ENCODE data around the gene COBL.

COBL gene

DNA sequence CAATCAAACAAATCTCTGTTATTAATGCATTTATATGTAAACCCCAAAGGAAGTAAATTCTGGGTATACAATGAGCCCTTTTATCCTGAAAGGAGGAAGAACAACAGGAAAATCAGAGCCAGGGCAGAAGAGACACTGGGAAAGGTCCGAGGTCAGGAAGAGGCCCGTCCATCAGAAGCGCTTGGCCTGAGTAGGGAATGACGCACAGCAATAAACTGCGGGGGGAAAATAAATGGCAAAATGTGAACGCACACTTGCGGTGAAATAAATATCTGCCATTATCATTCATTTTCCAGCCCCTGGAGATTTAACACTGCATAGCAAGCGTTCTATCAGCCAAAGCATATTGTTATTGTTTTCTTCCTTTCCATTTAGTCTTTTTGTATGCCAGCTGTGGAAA, 243.4 kb downstream of the COBL start:
- DNase-seq (ENCODE audit: low read depth), result no peak

DNA sequence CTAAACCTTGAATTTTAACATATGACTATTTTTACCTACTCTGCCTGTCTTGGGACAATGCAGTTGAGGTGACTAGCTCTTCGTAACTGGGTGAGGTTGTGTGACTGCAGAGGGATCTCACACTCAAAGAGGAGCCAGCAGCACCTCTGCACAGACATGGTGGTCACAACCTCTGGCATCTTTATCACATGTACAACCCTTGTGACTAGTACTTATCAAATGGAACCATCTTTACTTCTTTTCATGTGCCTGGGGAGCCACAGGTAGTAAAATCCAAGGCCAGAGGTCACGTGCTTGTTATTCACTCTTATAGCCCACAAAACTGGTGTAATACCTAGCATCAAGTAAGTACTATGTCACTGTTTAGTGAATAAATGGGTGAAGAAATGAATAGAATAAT, 244.3 kb downstream of the COBL start:
- no peak for DNase-seq (ENCODE audit: low read depth)

DNA sequence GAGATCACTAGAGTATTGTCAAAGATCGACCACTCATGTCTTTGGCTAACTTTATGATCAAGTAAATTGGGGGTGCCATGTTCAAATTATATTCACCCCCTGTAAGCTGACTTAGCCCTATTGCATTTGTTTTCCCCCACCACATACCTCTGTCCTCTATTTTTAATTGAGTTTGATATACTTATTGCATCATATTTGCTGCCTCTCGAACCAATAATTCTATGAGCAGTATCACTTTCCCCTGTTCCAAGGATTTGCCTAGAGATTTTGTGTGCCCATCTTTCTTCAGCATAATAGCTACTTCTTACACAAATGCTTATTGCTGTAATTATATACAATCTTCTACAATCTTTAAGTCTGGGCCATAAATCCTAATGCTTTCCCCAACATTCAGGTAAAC, 245.2 kb downstream of the COBL start:
- no peak for DNase-seq (ENCODE audit: low read depth)

DNA sequence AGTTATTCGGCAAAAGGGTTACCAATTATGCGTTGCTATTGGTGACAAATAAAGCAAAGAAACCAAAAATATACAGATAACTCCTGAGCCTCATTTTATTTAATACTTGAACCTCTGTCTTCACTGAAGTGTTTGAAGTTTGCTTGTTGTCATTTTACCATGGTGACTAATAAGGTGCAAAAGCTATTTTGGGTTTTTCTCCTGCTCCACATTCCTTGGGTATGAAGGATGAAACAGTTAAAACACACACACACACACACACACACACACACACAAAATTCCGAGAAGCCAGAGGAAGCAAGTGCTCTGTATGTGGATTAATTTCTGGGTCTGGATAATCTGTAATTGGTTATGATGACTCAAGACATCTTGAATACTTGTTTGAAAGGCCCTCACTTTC, 246.5 kb downstream of the COBL start:
- DNase-seq (ENCODE audit: low read depth), result peak; percentile 24

DNA sequence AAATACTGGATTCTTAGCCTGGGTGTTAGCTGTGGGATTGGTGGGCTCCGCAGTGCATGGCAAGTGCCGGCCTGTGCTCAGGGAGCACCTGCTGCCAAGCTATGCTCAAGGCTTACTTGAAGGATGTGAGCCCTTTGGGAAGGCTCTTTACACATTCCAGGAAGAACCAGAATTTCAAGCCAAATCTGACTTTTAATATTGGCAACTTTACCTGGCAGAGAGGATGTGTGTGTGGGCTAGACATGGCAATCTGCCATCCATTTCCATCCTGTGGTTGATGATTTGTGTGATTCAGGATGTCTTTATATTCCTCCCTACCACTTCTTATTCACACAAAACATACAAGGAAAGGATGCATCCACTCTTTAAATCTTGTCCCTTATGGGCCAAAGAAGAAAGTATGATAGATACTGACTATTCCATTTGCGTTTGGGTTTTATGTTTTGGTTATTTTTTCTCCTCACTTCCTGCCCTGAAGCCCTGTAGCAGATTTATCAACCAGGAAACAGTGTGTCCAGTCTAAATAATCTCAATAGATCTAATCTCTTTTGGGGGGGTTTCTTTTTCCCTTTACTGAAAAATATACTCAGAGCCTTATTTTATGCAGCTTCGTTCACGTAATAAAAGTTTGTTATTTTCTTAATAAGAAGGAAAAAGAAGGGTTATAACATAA, 247.1 kb downstream of the COBL start:
- DNase-seq (ENCODE audit: low read depth), result no peak

GRCh38 chr7:51068401-51068800, 248.2 kb downstream of the COBL start:
- no peak for DNase-seq (ENCODE audit: low read depth)

GRCh38 chr7:51067757-51068156, 248.9 kb downstream of the COBL start:
- DNase-seq (ENCODE audit: low read depth), result peak; percentile 73

DNA sequence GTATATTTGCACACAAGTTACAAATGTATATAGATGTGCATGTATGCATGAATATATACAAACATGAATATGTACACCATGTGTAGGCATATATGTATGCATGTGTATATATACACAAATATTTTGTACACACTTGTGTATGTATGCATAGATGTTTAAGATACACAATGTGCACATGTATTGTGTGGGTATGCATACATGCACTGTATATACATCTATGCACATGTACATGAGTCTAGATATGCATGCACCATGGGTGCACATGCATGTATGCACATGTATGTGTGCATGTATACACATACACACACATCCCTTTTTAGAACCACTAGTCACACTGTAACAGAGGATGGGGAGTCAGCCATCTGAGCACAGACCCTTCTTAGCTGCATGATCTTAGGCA, 249.4 kb downstream of the COBL start:
- no peak for DNase-seq (ENCODE audit: low read depth)

GRCh38 chr7:51066405-51066882, 250.2 kb downstream of the COBL start:
- no peak for DNase-seq (ENCODE audit: low read depth)

GRCh38 chr7:51065766-51066165, 250.8 kb downstream of the COBL start:
- DNase-seq (ENCODE audit: low read depth), result no peak

DNA sequence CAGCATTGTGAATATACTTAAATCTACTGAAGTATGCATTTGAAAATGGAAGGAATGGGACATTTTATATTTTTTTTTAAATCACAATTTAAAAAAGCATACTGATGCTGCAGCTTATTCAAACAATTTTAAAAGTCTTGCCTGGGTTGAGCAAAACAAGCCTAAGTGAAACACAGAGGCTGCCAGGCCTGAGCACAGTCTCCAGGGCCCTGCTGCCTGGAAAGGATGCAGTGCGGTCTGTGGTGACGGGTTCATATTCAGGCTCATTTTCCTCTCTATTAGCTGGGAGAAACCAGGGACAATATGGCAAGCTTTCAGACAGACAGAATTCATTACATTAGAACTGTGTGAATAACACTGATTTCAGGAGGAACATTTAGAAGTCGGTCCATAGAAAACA, 251.9 kb downstream of the COBL start:
- DNase-seq (ENCODE audit: low read depth), result no peak

DNA sequence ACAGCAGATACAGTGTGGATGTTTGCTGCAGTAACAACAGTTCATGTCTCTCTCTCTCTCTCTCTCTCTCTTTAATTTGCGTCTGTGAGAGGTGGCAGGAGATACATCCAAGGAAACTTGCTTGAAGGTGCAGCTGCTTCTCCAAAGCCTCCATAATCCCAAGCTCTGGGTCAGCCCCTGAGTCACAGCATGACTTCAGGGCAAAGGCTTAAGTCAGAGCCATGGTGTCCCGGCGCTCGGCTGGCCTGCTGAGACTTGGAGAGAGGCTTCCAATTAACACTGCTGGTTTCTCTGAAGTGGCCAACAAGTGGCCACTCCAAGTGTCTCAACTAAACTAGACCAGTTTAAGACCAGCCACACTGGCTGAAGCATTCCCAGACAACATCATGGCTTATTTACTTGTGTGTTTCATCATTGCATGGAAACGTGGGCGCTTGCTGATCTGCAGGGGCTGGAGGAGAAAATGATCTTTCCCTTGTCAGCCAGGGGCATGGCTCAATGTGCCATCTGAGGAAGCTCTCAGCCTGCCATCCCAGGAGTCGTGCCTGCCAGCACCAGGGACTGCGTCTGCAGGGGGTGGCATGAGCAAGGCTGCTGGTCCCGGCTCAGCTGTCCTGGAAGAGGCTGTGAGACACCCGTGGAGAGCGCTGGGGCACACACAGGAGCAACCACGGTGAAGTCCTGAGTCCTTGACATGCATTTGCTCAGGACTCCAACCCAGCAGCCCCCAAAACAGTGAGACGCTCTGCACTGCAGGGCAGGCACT, 254.2 kb downstream of the COBL start:
- DNase-seq (ENCODE audit: low read depth), result no peak

GRCh38 chr7:51060536-51060935, 256.1 kb downstream of the COBL start:
- DNase-seq (ENCODE audit: low read depth), result no peak

DNA sequence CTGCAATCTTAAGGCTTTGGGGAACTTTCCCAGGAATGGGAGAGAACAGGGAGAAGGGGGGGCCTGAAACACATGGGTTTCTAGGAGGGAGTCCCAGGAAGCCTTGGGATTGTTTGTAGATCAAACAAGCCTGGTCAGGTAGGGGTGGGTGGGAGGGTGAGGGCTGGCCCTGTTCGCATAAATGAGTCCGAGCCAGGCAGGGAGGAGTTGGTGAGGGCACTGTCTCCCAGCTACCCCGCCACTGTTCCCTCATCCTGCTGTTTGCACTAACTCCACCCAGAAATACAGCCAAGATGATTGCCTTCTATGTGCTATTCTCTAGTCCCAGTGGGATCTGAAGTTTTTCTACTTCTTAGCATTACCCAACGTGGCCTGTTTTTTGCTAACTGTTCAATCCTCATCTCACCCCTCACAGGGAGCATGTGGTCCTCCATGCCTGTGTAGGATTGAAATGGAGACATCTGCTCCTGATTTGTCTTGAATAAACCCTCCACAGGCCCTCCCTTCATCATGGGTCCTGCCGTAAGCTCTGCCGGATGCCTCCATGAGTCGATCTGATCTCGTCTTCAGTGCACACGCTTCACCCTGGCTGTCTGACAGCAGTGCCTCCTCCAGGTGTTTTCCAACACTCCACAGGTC, 257.0 kb downstream of the COBL start:
- DNase-seq (ENCODE audit: low read depth), result no peak

DNA sequence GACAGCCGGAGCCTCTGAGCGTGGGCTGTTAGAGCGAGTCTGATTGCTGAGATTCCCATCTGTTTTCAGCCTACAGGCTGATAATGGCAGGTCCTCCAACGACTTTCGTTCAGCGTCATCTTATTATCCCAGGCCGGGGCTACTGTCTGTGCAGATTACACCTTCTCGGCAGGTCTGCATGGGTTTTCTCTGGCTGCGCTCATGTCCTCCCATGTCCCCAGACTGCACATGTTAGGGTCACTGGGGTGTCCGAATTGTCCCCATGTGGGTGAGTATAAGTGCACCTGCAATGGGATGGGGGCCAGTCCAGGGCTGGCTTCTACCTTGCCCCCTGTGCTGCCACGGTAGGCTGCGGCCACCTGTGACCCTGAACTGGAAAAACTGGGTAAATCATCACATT, 257.8 kb downstream of the COBL start:
- DNase-seq (ENCODE audit: low read depth), result no peak

- no peak for DNase-seq (ENCODE audit: low read depth)
Observed at GRCh38 chr7:51055039-51055840, 261.4 kb downstream of the COBL start.

DNA sequence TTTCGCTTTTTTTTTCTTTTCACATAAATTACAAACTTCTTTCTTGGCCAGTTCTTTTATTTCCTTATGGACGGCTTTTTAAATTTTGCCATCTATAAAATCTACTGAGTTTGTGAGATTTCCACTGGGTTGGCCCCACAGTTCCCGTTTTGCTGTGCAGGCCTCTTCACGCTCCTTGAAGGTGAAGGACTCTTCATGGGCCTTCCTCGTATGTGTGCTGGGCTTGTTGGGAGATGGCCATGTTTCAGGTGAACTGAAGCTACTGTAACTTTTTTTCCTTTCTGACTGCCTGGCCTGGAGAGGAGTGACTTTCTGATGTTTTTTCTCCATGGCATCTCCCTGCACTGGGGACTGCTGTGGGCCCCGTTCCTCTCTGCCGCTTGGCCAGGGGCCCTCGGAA, 262.4 kb downstream of the COBL start:
- no peak for DNase-seq (ENCODE audit: low read depth)

GRCh38 chr7:51053160-51053925, 263.3 kb downstream of the COBL start:
- DNase-seq (ENCODE audit: low read depth), result no peak

DNA sequence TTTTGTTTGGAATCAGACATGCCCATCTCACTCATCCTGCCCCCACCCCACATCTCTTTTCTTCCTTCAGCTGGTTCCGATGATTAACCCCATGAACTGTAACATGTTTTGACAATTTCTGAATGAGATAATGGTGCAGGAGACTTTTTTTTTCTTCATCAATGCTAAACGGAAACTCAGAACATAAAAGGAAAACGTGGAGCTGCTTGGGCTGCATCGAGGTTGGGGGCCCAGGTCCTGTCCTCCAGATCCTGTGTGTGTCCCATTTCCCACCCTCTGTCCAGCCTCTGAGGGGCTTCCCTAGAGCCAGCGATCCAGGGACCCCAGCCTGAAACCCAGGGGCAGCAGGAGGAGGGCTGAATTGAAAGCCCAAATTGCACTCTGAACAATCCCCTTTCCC, 270.1 kb downstream of the COBL start:
- DNase-seq (ENCODE audit: low read depth), result no peak

DNA sequence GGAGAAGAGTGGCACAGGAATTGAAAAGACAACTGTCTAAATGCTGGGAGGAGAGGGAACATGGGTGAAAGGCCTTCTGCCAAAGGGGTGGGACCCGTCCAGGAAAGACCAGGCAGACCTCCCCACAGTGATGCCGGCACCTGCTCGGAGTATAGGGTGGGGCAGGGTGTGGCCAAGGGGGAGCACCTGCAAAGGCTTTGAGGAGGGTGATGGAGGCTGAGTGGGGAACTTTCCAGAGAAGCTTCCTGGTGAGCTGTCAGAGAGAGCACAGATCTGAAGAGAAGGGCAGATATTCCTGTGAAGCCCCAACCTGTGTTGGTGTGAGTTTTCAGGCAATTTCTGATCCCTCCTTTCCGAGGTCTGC, 270.5 kb downstream of the COBL start:
- DNase-seq (ENCODE audit: low read depth), result no peak

DNA sequence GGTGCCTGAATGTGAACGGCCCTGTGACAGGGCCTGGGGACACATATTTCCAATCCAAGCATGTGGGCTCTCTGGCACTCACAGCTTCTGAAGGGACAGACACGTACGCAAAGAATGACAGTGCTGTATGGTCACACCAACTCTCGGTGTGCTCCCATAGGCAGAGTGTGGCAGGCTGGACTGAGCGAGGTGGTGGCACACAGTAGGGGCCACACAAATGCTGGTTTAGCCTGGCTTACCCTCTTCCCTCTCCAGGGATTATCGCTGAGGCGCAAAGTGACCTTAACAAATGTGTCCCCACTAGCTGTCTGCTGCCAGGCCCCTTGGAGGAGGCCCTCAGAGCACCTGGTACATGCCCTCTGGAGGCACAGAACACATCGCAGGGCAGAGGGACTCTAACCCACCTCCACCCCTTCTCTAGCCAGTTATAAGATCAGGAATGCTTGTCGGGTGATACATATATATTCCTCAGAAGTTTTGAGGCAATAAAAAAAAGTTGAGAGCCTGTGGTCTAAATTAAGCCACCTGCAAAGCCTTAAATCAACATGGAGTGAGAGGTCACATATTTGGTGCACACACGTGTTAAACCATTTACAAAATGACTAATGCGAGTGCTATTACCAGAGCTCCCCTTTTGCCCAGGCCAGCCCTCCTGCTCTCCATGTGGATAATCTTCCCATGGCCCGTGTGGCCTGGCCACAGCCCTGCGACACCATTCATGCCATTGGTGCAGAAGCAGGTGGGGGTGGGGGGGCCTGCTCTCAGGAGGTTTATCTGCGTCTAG, 271.1 kb downstream of the COBL start:
- DNase-seq (ENCODE audit: low read depth), result peak; percentile 90

All from EH (cell line).